Endodermal cell (in vitro differentiated cells): ENCODE results near the gene IFNGR2. TPM values are rescaled to one million over a fixed set of nuclear protein-coding genes. Genes with fewer than 3 reads are reported as not detected.
"Not testable (repeated sequence)": the region's sequence is repeated elsewhere in the genome, so short reads cannot be mapped to it uniquely, and the experiment has no call there.

Experiments
- DNase-seq: peaks from one replicate; pipeline ENCODE4 v3.0.0-alpha.2; 2017
- H3K27ac ChIP-seq: 2 replicates; pipeline ENCODE4 v1.5.1; 2013; ENCODE audit warnings: mild to moderate bottlenecking, low read depth, low read length, moderate library complexity
- H3K27me3 ChIP-seq: 2 replicates; pipeline ENCODE4 v1.6.1; 2013; ENCODE audit warnings: mild to moderate bottlenecking, low read length, moderate library complexity; ENCODE audit not compliant: insufficient read depth, control insufficient read depth, poor library complexity, severe bottlenecking
- H3K36me3 ChIP-seq: 2 replicates; pipeline ENCODE4 v1.7.0; 2013; ENCODE audit warnings: mild to moderate bottlenecking, low read length, moderate library complexity; ENCODE audit not compliant: control insufficient read depth, insufficient read depth
- H3K4me1 ChIP-seq: one replicate; pipeline ENCODE4 v1.7.0; 2013; ENCODE audit warnings: low read length; ENCODE audit not compliant: control insufficient read depth, insufficient read depth
- H3K4me3 ChIP-seq: 2 replicates; pipeline ENCODE4 v1.5.1; 2013; ENCODE audit warnings: mild to moderate bottlenecking, low read length, moderate library complexity
- H3K9ac ChIP-seq: 2 replicates; pipeline ENCODE4 v1.6.1; 2013; ENCODE audit warnings: mild to moderate bottlenecking, low read length, moderate library complexity; ENCODE audit not compliant: poor library complexity, severe bottlenecking; ENCODE audit errors: extremely low read depth
- H3K9me3 ChIP-seq: 2 replicates; pipeline ENCODE4 v1.6.1; 2013; ENCODE audit warnings: mild to moderate bottlenecking, low read length, moderate library complexity; ENCODE audit not compliant: control insufficient read depth
- H3K27ac Mint-ChIP-seq: 2 replicates; pipeline ENCODE4 v1.8.0; 2020; ENCODE audit warnings: mixed read lengths
- H3K27me3 Mint-ChIP-seq: 2 replicates; pipeline ENCODE4 v1.8.0; 2021; ENCODE audit warnings: mild to moderate bottlenecking, mixed read lengths; ENCODE audit not compliant: insufficient read depth
- H3K36me3 Mint-ChIP-seq: 2 replicates; pipeline ENCODE4 v1.8.0; 2020; ENCODE audit warnings: low read depth, mixed read lengths
- H3K4me1 Mint-ChIP-seq: 2 replicates; pipeline ENCODE4 v1.8.0; 2020; ENCODE audit warnings: mixed read lengths
- H3K4me3 Mint-ChIP-seq: 2 replicates; pipeline ENCODE4 v1.8.0; 2020; ENCODE audit warnings: mild to moderate bottlenecking, moderate library complexity, mixed read lengths
- H3K9me3 Mint-ChIP-seq: 2 replicates; pipeline ENCODE4 v1.8.0; 2020; ENCODE audit warnings: mild to moderate bottlenecking, mixed read lengths
- CTCF ChIP-seq: fragments of 200-600 bp; sonication (generic); conservative IDR thresholded peaks from 2 replicates; pipeline ENCODE4 v1.5.0; 2021; ENCODE audit warnings: antibody characterized with exemption, mild to moderate bottlenecking
- WGBS, 2 experiments: methylation state at CpG; one replicate each; pipeline versions ENCODE4 v1.1.5 to v1.1.7; 2013; ENCODE audit warnings: missing lambda C conversion rate in 2 of 2, mixed read lengths in 1 of 2; ENCODE audit not compliant: insufficient coverage in 1 of 2, insufficient read length in 1 of 2; 5-methylcytosine and 5-hydroxymethylcytosine counted together
- total RNA-seq, 2 donors: library from RNA; stranded (reverse); fragmentation: NEBNext Ultra II Directional in 1 of 2; extraction: Animal tissue kit (Norgen Biotek cat#: 25700) in 1 of 2; gene quantifications; 2 replicates in 1 of 2; 3 replicates in 1 of 2; pipeline ENCODE4 v1.2.1, GENCODE V29; 2021

Gene IFNGR2
- total RNA-seq, 2 donors from 2014 or later, result 41.9 to 55.1 TPM

- DNase-seq, result peak; percentile 80
- Histone ChIP-seq H3K9me3 (no peaks in the 10 kb centered on the region), H3K4me3 (no peak overlapping the region), H3K9ac (no peak overlapping the region), H3K27ac (no peak overlapping the region), H3K36me3 (no peaks in the 10 kb centered on the region), H3K4me1 (no peaks in the 10 kb centered on the region), H3K27me3 (no peaks in the 10 kb centered on the region)
- Mint-ChIP-seq H3K4me1 (no peaks in the 10 kb centered on the region), H3K9me3 (no peaks in the 10 kb centered on the region), H3K4me3 (no peak overlapping the region), H3K27ac (no peak overlapping the region), H3K36me3 (no peaks in the 10 kb centered on the region), H3K27me3 (no peaks in the 10 kb centered on the region)
- no peak for TF ChIP-seq CTCF
- WGBS, 2 experiments, result 66 to 71% methylated on average over 6 to 11 of the region's 11 CpGs
Measured at GRCh38 chr21:33380483-33380998, 22.7 kb upstream of the IFNGR2 start.

- H3K9me3 Mint-ChIP-seq, H3K9me3 ChIP-seq, H3K27ac ChIP-seq, H3K36me3 Mint-ChIP-seq, H3K9ac ChIP-seq, DNase-seq, H3K27ac Mint-ChIP-seq, H3K4me1 Mint-ChIP-seq, H3K4me1 ChIP-seq, H3K27me3 ChIP-seq, H3K4me3 Mint-ChIP-seq, H3K4me3 ChIP-seq, H3K27me3 Mint-ChIP-seq, H3K36me3 ChIP-seq: not testable (repeated sequence)
- WGBS, 2 experiments, result 89 to 90% methylated on average over 2 to 6 of the region's 6 CpGs
Measured at GRCh38 chr21:33381381-33381780, 21.8 kb upstream of the IFNGR2 start.

GRCh38 chr21:33383056-33383888, 19.9 kb upstream of the IFNGR2 start:
- no peaks in the 10 kb centered on the region for H3K9me3 ChIP-seq
- Mint-ChIP-seq H3K4me3 (no peak overlapping the region), H3K36me3 (no peaks in the 10 kb centered on the region), H3K27me3 (no peaks in the 10 kb centered on the region), H3K27ac (no peak overlapping the region), H3K4me1 (no peaks in the 10 kb centered on the region), H3K9me3 (no peaks in the 10 kb centered on the region)
- H3K9ac ChIP-seq, result no peak overlapping the region
- WGBS, 2 experiments, result 79 to 81% methylated on average over 13 to 20 of the region's 20 CpGs
- H3K27me3 ChIP-seq, result no peaks in the 10 kb centered on the region
- DNase-seq, result peak; percentile 56
- no peaks in the 10 kb centered on the region for H3K4me1 ChIP-seq
- no peak overlapping the region for H3K4me3 ChIP-seq
- no peak overlapping the region for H3K27ac ChIP-seq
- no peaks in the 10 kb centered on the region for H3K36me3 ChIP-seq
- no peak for TF ChIP-seq CTCF
